Loucy (cell line): Measurements from ENCODE around the gene TRIML2.
"Not testable (repeated sequence)": the region's sequence is repeated elsewhere in the genome, so short reads cannot be mapped to it uniquely, and the experiment has no call there.

Source experiments
- H2AFZ ChIP-seq: fragments of 200-600 bp; sonication (generic); 2 replicates; pipeline ENCODE4 v1.6.0; 2016; ENCODE audit warnings: antibody characterized with exemption, mild to moderate bottlenecking, low read length, moderate library complexity
- H3F3A ChIP-seq: fragments of 200-600 bp; 2 replicates; pipeline ENCODE4 v1.6.0; 2016; ENCODE audit warnings: antibody characterized with exemption, low read depth, mild to moderate bottlenecking
- H3K27me3 ChIP-seq: fragments of 200-600 bp; sonication (generic); 2 replicates; pipeline ENCODE4 v1.6.1; 2014; ENCODE audit warnings: low read length, mild to moderate bottlenecking; ENCODE audit not compliant: insufficient read depth, poor library complexity, severe bottlenecking
- H3K36me3 ChIP-seq: fragments of 200-600 bp; sonication (generic); 2 replicates; pipeline ENCODE4 v1.6.1; 2016; ENCODE audit warnings: low read length; ENCODE audit not compliant: insufficient read depth
- H3K4me1 ChIP-seq: fragments of 200-600 bp; sonication (generic); 2 replicates; pipeline ENCODE4 v1.5.1; 2014; ENCODE audit warnings: low read length, mild to moderate bottlenecking; ENCODE audit not compliant: insufficient read depth, poor library complexity, severe bottlenecking
- H3K4me2 ChIP-seq: fragments of 200-600 bp; sonication (generic); 2 replicates; pipeline ENCODE4 v1.6.0; 2014; ENCODE audit warnings: antibody characterized with exemption, low read length, low read depth, mild to moderate bottlenecking; ENCODE audit not compliant: poor library complexity, severe bottlenecking
- H3K4me3 ChIP-seq: fragments of 200-600 bp; sonication (generic); 2 replicates; pipeline ENCODE4 v1.5.1; 2014; ENCODE audit warnings: low read length, mild to moderate bottlenecking, mixed read lengths; ENCODE audit not compliant: poor library complexity, severe bottlenecking
- H3K79me2 ChIP-seq: fragments of 200-600 bp; sonication (generic); 2 replicates; pipeline ENCODE4 v1.6.1; 2014; ENCODE audit warnings: low read length; ENCODE audit not compliant: insufficient read depth
- H3K9ac ChIP-seq: fragments of 200-600 bp; sonication (generic); 2 replicates; pipeline ENCODE4 v1.6.0; 2014; ENCODE audit warnings: mild to moderate bottlenecking, low read depth, low read length, moderate library complexity; ENCODE audit not compliant: poor library complexity, severe bottlenecking
- H3K9me2 ChIP-seq: fragments of 200-600 bp; sonication (generic); replicated peaks from 2 replicates; pipeline ENCODE4 v1.6.1; 2016; ENCODE audit warnings: low read depth, low read length, mixed read lengths
- H3K9me3 ChIP-seq: fragments of 200-600 bp; sonication (generic); 2 replicates; pipeline ENCODE4 v1.6.1; 2014; ENCODE audit warnings: mild to moderate bottlenecking, antibody characterized with exemption, low read length, low read depth; ENCODE audit not compliant: insufficient read depth
- H4K20me1 ChIP-seq: fragments of 200-600 bp; sonication (generic); 2 replicates; pipeline ENCODE4 v1.6.0; 2014; ENCODE audit warnings: antibody characterized with exemption, low read length, mild to moderate bottlenecking; ENCODE audit not compliant: insufficient read depth, poor library complexity, severe bottlenecking
- CTCF ChIP-seq: fragments of 200-600 bp; sonication (generic); conservative IDR thresholded peaks from 2 replicates; pipeline ENCODE4 v1.5.1; 2014; ENCODE audit warnings: mild to moderate bottlenecking, antibody characterized with exemption, low read length
- EZH2phosphoT487 ChIP-seq: fragments of 200-600 bp; IDR thresholded peaks from 2 replicates; pipeline ENCODE4 v1.6.1; 2018; ENCODE audit warnings: antibody characterized with exemption, mild to moderate bottlenecking, moderate library complexity, borderline replicate concordance

The TRIML2 gene

GRCh38 chr4:188061083-188061482, 48.3 kb downstream of the TRIML2 start:
- Histone ChIP-seq H3K36me3 (no peaks in the 10 kb centered on the region), H4K20me1 (no peaks in the 10 kb centered on the region), H3K4me2 (no peak overlapping the region), H3F3A (no peaks in the 10 kb centered on the region), H3K9me3 (peaks cover 2% of the 10 kb centered on the region; the same call in 1 of the 2 replicates), H2AFZ (no peak overlapping the region), H3K27me3 (no peaks in the 10 kb centered on the region), H3K4me1 (no peaks in the 10 kb centered on the region), H3K79me2 (no peaks in the 10 kb centered on the region), H3K9ac (no peak overlapping the region), H3K9me2 (no peaks in the 10 kb centered on the region), H3K4me3 (no peak overlapping the region)
- TF ChIP-seq CTCF, result no peak
- no peak for TF ChIP-seq EZH2phosphoT487

- H3K27me3 ChIP-seq, result no peaks in the 10 kb centered on the region
- H3K9me3 ChIP-seq, result peaks cover 7% of the 10 kb centered on the region; the same call in 1 of the 2 replicates
- H3K4me2 ChIP-seq, result no peak overlapping the region
- no peak overlapping the region for H3K4me3 ChIP-seq
- no peaks in the 10 kb centered on the region for H3K79me2 ChIP-seq
- H3K9me2 ChIP-seq, result no peaks in the 10 kb centered on the region
- no peak overlapping the region for H3K9ac ChIP-seq
- TF ChIP-seq CTCF, result no peak
- no peak for TF ChIP-seq EZH2phosphoT487
- no peaks in the 10 kb centered on the region for H3F3A ChIP-seq
- no peak overlapping the region for H2AFZ ChIP-seq
- H3K36me3 ChIP-seq, result no peaks in the 10 kb centered on the region
- no peaks in the 10 kb centered on the region for H3K4me1 ChIP-seq
- no peaks in the 10 kb centered on the region for H4K20me1 ChIP-seq
These were observed 56.1 kb downstream of the TRIML2 start for GRCh38 chr4:188053302-188053701.

- H3K4me3 ChIP-seq, result no peak overlapping the region
- H3K4me2 ChIP-seq, result no peak overlapping the region
- no peaks in the 10 kb centered on the region for H3K36me3 ChIP-seq
- no peaks in the 10 kb centered on the region for H3F3A ChIP-seq
- no peak overlapping the region for H2AFZ ChIP-seq
- H3K4me1 ChIP-seq, result no peaks in the 10 kb centered on the region
- no peaks in the 10 kb centered on the region for H3K79me2 ChIP-seq
- H3K9me3 ChIP-seq, result no peaks in the 10 kb centered on the region; the same call in 1 of the 2 replicates
- H3K9ac ChIP-seq, result no peak overlapping the region
- no peaks in the 10 kb centered on the region for H4K20me1 ChIP-seq
- H3K9me2 ChIP-seq, result no peaks in the 10 kb centered on the region
- H3K27me3 ChIP-seq, result no peaks in the 10 kb centered on the region
- TF ChIP-seq CTCF, result no peak
- TF ChIP-seq EZH2phosphoT487, result no peak
These were observed 62.7 kb downstream of the TRIML2 start for GRCh38 chr4:188046657-188047056.

GRCh38 chr4:188045461-188045860, 63.9 kb downstream of the TRIML2 start:
- H3K4me1 ChIP-seq, H3K36me3 ChIP-seq, H3K9me3 ChIP-seq, H3K9me2 ChIP-seq, H3F3A ChIP-seq, H3K9ac ChIP-seq, H4K20me1 ChIP-seq, H3K27me3 ChIP-seq, H3K4me2 ChIP-seq, H3K4me3 ChIP-seq, H3K79me2 ChIP-seq, H2AFZ ChIP-seq: not testable (repeated sequence)
